Metanephros (tissue), 2 donors: ENCODE measurements around the gene DRD5. TPM values are rescaled to one million over a fixed set of nuclear protein-coding genes. Genes with fewer than 3 reads are reported as not detected.

Source experiments
- small RNA-seq: library from RNA; depleted of rRNA; stranded (forward); fragments of <200 nt; gene quantifications from one replicate; pipeline ENCODE3, GENCODE V24; 2014; ENCODE audit warnings: low replicate concordance
- total RNA-seq: library from RNA; depleted of rRNA; stranded (reverse); fragments of >200 nt; gene quantifications from one replicate; pipeline ENCODE4 v1.2.3, GENCODE V29; 2014

Gene DRD5
- 1.2 TPM for total RNA-seq

DNA sequence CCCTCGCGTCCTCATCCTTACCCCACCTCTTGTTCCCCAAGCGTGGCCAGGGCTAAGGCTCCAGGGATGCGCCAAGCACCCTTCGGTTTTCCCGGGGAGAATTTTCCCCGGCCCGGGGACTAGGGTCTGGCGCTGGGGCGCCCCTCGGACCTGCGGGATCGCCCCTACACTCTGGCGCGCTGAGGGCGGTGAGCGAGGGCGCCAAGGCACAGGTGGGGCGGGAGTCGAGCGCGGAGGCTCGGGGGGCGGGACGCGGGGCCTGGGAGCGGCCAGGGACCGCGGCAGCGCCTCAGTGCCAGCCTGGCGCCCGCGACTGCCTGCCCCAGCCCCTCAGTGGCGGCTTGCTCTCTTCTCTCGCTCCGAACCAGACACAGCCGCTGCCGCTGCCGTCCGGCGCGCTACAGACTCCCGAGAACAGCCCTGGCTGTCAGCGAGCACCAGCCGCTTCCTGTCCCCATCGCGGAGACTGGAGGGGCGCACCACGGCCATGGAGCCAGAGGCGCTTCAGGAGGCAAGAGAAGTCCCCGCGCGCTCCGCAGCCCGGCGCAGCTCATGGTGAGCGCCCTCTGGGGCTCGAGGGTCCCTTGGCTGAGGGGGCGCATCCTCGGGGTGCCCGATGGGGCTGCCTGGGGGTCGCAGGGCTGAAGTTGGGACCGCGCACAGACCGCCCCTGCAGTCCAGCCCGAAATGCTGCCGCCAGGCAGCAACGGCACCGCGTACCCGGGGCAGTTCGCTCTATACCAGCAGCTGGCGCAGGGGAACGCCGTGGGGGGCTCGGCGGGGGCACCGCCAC lies at the start of gene DRD5:
DRD5 (plus strand) TSS at position 292 of the 793 bp plus-strand sequence; CDS start at position 688, 396 bp downstream.

Small RNAs within 50 kb of the gene (small RNA-seq; reads per million reads assigned to genes)
- gene RNA5SP154 = not detected

Other genes starting within 250 kb of the DRD5 start
- 15.0 TPM for gene SLC2A9, start 239.9 kb downstream of the DRD5 start, total RNA-seq